Measurements from ENCODE around the gene SPATA19.

GRCh38 chr11:133845413-133845812 is at the start of gene SPATA19:
- no peak for TF ChIP-seq CSRNP3 (CRISPR knock-in tag; IDR thresholded peaks at IDR 0.05)
- no peak for TF ChIP-seq TCF4 (CRISPR knock-in tag; IDR thresholded peaks at IDR 0.05; ENCODE audit: borderline replicate concordance)
- no peak for TF ChIP-seq RARB (CRISPR knock-in tag; IDR thresholded peaks at IDR 0.05)
- TF ChIP-seq ZNF565 (CRISPR knock-in tag; conservative IDR thresholded peaks at IDR 0.05; ENCODE audit: low read depth) = no peak
- no peak for TF ChIP-seq CSDC2 (CRISPR knock-in tag; IDR thresholded peaks at IDR 0.05)
- TF ChIP-seq ISL1 (CRISPR knock-in tag; IDR thresholded peaks at IDR 0.05) = no peak
- no peak for TF ChIP-seq BACH2 (CRISPR knock-in tag; IDR thresholded peaks at IDR 0.05; ENCODE audit: borderline replicate concordance)
- no peak for TF ChIP-seq PATZ1 (CRISPR knock-in tag; IDR thresholded peaks at IDR 0.05; ENCODE audit: borderline replicate concordance)
- no peak for TF ChIP-seq CREB5 (CRISPR knock-in tag; IDR thresholded peaks at IDR 0.05; ENCODE audit: low read depth)
- TF ChIP-seq OSR1 (CRISPR knock-in tag; IDR thresholded peaks at IDR 0.05) = no peak
- TF ChIP-seq ZFP30 (CRISPR knock-in tag; IDR thresholded peaks at IDR 0.05) = no peak
